HG03060 (cell line): ENCODE data around the gene NOP16.

Experiments used
- ATAC-seq: cut with Tn5 transposase; IDR thresholded peaks from one replicate; pipeline ENCODE4 v1.9.1; 2021; ENCODE audit warnings: low read depth, moderate number of reproducible peaks; ENCODE audit not compliant: unreplicated experiment

NOP16 gene, protein sequence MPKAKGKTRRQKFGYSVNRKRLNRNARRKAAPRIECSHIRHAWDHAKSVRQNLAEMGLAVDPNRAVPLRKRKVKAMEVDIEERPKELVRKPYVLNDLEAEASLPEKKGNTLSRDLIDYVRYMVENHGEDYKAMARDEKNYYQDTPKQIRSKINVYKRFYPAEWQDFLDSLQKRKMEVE

GRCh38 chr5:176388444-176389134 lies at the start of gene NOP16, which contains the start of gene HIGD2A:
Gene NOP16, minus strand, starts transcription at chr5:176388598. Its CDS starts 59 bp downstream, at chr5:176388539.
Gene HIGD2A, plus strand, starts transcription at chr5:176388751. Its CDS starts 69 bp downstream, at chr5:176388820.
- peak; percentile 74 for ATAC-seq

GRCh38 chr5:176436656-176437055 lies 48.3 kb upstream of the NOP16 start:
- no peak for ATAC-seq

GRCh38 chr5:176432707-176433106 lies 44.3 kb upstream of the NOP16 start:
- no peak for ATAC-seq

GRCh38 chr5:176429972-176430371 lies 41.6 kb upstream of the NOP16 start:
- no peak for ATAC-seq

GRCh38 chr5:176427971-176428370 lies 39.6 kb upstream of the NOP16 start:
- ATAC-seq = no peak

DNA sequence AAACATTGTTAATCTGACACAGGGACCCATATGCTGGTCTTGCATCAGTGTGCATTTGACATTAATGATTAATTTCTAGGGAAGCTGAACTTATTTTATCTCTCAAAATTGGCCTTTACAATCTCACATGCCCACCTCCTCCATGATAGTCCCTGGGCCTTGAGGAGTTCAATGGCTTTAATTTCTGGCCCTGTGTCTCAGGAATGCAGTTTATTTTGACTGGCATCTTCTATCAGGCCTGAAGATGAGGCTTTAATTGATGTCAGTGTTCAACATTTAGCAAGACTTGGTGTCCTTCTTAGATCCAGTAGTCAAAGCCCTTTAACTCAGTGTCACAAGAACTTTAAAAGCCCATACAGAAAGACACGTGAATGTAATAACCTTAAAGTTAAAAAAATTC lies 38.5 kb upstream of the NOP16 start:
- no peak for ATAC-seq

- ATAC-seq = no peak
These were observed 37.4 kb upstream of the NOP16 start for GRCh38 chr5:176425791-176426190.

DNA sequence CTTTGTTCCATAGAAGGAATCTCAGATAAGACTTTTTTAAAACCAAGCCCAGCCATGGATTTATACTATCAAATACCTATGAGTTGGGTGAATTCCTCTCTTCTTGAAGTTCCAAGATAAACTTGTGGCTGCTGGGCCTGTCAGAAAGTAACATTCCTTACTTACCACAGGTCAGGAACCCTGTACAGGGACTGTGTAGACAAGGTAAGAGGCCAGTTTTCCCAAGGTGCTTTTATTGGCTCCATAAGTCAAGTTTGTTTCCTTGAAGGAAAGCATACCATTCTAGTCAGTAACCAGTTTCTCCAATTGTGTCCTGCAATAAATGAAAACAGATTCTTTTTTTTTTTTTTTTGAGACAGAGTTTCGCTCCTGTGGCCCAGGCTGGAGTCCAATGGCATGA lies 36.7 kb upstream of the NOP16 start:
- no peak for ATAC-seq

GRCh38 chr5:176424181-176424580 lies 35.8 kb upstream of the NOP16 start:
- no peak for ATAC-seq

DNA sequence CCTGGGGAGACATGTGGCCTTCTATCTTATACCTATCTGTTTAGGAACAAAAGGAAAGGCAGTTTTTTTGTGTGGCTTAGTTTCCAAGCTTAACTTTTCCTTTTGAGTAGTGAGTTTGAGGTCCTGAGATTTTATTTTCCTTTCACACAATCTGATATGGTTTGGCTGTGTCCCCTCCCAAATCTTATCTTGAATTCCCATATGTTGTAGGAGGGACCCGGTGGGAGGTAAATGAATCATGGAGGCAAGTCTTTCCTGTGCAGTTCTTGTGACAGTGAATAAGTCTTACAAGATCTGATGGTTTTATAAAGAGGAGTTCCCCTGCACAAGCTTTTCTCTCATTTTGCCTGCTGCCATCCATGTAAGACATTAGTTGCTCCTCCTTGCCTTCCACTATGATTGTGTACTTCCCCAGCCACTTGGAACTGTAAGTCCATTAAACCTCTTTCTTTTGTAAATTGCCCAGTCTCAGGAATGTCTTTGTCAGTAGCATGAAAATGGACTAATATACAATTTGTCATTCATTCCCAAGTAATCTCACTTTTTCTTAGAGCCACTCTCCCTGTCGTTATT lies 32.7 kb upstream of the NOP16 start:
- ATAC-seq = no peak

DNA sequence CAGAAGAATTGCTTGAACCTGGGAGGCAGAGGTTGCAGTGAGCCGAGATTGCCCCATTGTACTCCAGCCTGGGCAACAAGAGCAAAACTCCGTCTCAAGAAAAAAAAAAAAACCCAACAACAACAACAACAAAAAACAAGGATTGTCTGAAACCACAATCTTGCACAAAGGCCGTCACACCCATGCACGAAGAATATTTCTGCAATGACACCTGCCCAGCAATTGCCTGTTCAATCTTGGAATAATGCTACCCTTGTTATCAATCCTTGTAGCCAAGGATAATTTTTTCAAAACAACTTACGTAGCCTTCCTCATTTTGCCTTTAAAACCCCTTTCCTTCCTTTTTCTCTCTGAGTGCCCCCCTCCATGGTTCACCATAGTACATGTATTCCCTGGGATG lies 31.7 kb upstream of the NOP16 start:
- ATAC-seq = no peak

DNA sequence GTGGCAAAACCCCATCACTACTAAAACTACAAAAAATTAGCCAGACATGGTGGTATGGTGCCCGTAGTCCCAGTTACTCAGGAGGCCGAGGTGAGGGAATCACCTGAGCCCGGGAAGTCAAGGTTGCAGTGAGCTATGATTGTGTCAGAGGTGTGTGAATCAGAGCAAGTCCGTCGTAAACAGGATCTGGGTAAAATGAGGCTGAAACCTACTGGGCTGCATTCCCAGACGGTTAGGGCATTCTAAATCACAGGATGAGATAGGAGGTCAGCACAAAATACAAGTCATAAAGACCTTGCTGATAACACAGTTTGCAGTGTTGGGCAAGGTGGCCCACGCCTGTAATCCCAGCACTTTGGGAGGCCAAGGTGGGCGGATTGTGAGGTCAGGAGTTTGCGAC lies 29.9 kb upstream of the NOP16 start:
- no peak for ATAC-seq

DNA sequence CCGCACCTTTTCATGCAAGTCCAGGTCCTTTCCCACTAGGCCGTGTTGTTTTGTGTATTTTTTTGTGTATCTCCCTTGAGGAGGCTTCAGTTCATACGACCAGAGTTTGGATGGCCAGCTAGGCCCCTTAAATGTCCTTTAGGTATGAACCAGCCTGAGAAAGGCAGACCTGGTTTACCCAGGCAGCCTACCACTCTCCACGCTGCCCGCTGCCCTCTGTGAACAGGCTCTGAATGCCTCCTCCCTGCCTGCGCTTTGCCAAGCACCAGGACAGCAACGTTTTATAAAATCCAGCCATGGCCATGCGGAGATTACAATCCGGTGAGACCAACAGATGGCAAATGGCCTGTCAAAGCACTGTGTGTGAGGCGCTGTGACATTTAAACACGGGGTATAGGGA lies 28.6 kb upstream of the NOP16 start:
- ATAC-seq = no peak

- ATAC-seq = peak; percentile 52
These were observed 27.8 kb upstream of the NOP16 start, which contains the start of gene CLTB for GRCh38 chr5:176415952-176416924. Gene CLTB, minus strand, starts transcription at chr5:176416539. Its CDS starts 176 bp downstream, at chr5:176416363.

- ATAC-seq = no peak
These were observed 27.0 kb upstream of the NOP16 start for GRCh38 chr5:176415240-176415951.

- ATAC-seq = no peak
These were observed 26.3 kb upstream of the NOP16 start for GRCh38 chr5:176414704-176415103.

DNA sequence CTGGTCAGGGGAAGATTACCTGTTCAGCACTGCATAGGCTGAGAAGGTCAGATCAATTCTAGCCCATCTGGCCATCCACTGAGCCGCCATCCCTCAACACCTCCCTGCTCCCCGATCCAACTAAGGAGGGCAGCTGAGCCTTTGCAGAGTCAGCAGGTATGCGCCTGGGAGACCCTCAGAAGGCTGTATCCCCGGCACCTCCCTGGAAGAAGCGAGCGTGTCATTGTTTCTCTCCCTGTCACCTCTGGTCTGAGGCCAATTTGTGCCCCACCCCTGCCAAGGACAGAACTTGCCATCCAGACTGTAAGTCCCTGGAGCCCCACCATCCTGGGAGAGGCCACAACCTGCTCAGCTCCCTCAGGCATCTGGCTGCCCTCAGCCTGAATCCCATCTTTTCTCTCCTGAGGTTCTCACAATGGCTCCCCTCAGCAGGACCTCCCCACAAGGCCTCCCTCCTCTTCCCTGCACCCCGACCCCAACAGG lies 25.4 kb upstream of the NOP16 start:
- ATAC-seq = no peak

GRCh38 chr5:176413255-176413565 lies 24.8 kb upstream of the NOP16 start:
- ATAC-seq = no peak

- no peak for ATAC-seq
These were observed 24.3 kb upstream of the NOP16 start for GRCh38 chr5:176412517-176413254.
